ENCODE measurements around the gene ATF4.

Gene ATF4

DNA sequence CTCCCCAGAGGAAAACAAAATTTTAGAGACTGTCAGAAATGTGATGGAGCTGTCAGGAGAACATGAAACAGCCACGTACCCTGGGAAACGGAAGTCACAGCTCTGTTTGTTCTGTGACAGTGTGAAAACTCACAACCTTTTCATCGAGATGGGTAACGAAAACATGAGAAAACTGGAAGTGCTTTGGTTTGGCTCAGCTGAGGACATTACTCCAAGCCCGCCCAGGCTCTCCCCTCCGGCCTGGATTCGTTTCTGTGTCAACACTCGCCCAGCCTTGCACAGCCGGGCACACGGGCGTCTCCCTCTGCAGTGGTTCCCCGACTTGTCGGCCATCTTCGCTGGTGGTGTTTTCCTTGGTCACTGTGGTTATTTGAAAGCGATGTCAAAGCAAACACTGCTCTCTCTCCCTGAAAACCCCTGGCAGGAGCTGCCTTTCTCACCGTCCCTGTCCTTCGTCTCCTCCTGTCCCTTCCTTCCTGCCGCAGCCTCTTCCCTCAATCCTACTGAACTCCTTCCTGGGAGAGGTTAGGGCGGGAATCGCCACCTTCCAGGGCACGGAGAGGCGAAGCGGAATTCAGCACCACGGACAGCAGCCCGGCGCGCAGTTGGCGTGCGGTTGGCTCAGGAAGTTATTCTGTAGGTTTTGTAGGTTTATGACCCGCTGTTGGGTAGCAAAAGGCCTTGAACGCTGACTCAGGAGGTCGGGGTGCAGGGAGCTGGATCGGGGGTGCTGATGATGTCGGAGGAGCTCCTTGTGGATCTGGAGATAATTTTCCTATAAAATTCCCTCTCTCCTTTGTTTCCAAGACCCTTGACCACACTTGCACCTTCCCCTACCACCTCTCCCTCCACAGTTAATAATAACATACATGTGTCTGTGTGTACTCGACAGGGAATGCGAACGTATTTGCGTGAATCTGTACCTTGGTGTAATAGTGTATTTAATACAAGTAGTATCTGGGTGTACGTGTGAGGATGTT is 25.3 kb downstream of the ATF4 start:
- H3K27ac ChIP-seq (ENCODE audit: low read depth, low read length) = no peak overlapping the region

DNA sequence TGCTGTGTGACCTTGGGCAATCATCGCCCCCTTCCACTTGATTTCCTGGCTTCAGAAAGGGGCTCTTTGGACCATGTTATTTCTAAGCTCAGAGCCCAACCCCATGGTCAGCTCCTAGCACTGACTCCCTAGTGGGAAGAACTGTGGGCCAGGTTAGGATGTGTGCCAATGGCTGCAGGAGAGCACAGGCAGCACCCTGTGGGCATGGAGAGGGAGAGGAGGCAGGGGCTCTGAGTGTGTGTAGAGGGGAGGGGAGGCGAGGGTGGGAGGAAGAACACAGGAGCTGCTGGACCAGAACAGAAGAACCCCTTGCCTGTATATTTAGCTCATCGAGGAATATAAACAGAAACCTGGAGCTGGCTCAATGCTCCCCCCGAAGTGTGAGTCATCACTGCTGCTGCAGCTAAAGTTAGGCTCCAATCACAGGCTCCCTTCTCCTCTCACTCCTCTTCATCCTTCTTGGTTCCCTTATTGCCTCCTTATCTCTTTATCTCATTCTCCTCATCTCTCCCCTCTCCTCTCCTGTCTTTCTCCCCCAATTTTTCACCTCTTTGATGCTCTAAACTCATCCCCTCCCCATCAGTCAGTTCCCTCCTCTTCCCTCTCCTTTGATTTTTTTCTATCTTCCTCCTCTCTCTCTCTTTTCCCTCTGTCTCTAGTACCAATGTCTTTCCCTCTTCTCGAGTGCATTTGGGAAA is 26.7 kb downstream of the ATF4 start:
- Histone ChIP-seq H3K27me3 (ENCODE audit: control insufficient read depth, insufficient read depth, low read length) (peaks cover 28% of the 10 kb centered on the region), H3K4me3 (ENCODE audit: low read depth, low read length) (no peak overlapping the region), H3K27ac (ENCODE audit: low read depth, low read length) (no peak overlapping the region), H3K9ac (ENCODE audit: low read depth, low read length) (no peak overlapping the region), H3K36me3 (ENCODE audit: control insufficient read depth, insufficient read depth, low read length) (no peaks in the 10 kb centered on the region), H3K9me3 (ENCODE audit: control insufficient read depth, insufficient read depth, low read length) (no peaks in the 10 kb centered on the region), H3K4me1 (ENCODE audit: control insufficient read depth, insufficient read depth, low read length) (0 out of 2 replicates have a peak, but pooled peaks cover 2% of the 10 kb centered on the region)

More for the DNA sequence above, 25.3 kb downstream of the ATF4 start:
- Histone ChIP-seq H3K27me3 (ENCODE audit: control insufficient read depth, insufficient read depth, low read length) (peaks cover 28% of the 10 kb centered on the region), H3K9ac (ENCODE audit: low read depth, low read length) (no peak overlapping the region), H3K4me1 (ENCODE audit: control insufficient read depth, insufficient read depth, low read length) (0 out of 2 replicates have a peak, but pooled peaks cover 2% of the 10 kb centered on the region), H3K4me3 (ENCODE audit: low read depth, low read length) (no peak overlapping the region), H3K9me3 (ENCODE audit: control insufficient read depth, insufficient read depth, low read length) (no peaks in the 10 kb centered on the region), H3K36me3 (ENCODE audit: control insufficient read depth, insufficient read depth, low read length) (no peaks in the 10 kb centered on the region)

DNA sequence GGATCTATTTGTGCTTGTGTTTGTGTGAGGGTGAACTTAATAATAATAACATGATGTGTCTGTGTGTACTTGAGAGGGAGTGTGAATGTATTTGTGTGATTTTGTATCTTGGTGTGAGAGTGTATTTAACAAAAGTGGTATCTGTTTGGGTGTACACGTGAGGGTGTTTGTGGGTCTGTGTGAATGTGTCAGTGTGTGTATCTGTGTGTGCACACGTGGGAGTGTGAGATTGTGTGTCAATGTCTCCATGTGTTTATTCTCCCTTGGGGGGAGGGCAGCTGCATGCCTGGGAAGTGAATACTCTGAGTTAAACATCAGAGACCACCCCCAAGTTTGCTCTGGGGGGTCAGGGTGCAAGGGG is 27.2 kb downstream of the ATF4 start:
- Histone ChIP-seq H3K9me3 (ENCODE audit: control insufficient read depth, insufficient read depth, low read length) (no peaks in the 10 kb centered on the region), H3K36me3 (ENCODE audit: control insufficient read depth, insufficient read depth, low read length) (no peaks in the 10 kb centered on the region), H3K4me1 (ENCODE audit: control insufficient read depth, insufficient read depth, low read length) (0 out of 2 replicates have a peak, but pooled peaks cover 2% of the 10 kb centered on the region), H3K27ac (ENCODE audit: low read depth, low read length) (no peak overlapping the region), H3K9ac (ENCODE audit: low read depth, low read length) (no peak overlapping the region), H3K4me3 (ENCODE audit: low read depth, low read length) (no peak overlapping the region), H3K27me3 (ENCODE audit: control insufficient read depth, insufficient read depth, low read length) (peaks cover 28% of the 10 kb centered on the region)

DNA sequence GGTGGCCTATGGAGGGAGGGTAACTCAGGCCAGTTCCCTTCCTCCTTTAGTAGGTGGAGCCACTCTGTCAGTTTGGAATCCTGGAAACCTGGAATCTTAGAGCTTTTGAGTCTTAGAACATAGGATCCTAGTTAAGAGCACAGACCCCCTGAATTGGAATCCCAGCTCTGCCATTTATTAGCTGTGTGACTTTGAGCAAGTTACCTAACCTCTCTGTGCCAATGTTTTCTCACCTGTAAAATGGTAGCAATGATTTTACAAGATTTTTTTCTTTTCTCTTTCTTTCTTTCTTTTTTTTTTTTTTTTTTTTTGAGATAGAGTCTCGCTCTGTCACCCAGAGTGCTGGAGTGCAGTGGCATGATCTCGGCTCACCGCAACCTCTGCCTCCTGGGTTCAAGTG is 33.1 kb downstream of the ATF4 start:
- peaks cover 48% of the 10 kb centered on the region for H3K27me3 ChIP-seq (ENCODE audit: control insufficient read depth, insufficient read depth, low read length)
- H3K4me3 ChIP-seq (ENCODE audit: low read depth, low read length) = no peak overlapping the region
- no peaks in the 10 kb centered on the region for H3K36me3 ChIP-seq (ENCODE audit: control insufficient read depth, insufficient read depth, low read length)

DNA sequence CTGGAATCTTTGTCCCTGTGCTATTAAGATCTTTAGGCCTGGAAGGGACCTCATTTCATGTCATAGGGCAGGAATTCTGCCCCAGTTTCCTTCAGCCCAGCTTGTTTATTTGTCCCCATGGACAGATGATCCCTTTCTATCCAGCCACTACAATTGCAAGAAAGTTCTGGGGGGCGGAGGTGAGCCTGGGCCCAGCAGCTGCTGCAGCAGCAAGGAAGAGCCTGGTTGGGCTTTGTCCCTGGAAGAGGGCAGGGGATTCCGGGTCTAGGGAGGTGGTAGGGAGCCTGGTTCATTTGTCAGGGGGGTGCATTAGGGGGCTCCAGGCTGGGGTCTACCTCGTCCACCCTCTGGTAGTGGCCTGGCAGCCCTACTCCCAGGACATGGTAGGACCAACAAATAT is 33.8 kb downstream of the ATF4 start:
- Histone ChIP-seq H3K27ac (ENCODE audit: low read depth, low read length) (no peak overlapping the region), H3K9ac (ENCODE audit: low read depth, low read length) (no peak overlapping the region), H3K4me1 (ENCODE audit: control insufficient read depth, insufficient read depth, low read length) (no peaks in the 10 kb centered on the region), H3K9me3 (ENCODE audit: control insufficient read depth, insufficient read depth, low read length) (no peaks in the 10 kb centered on the region), H3K36me3 (ENCODE audit: control insufficient read depth, insufficient read depth, low read length) (no peaks in the 10 kb centered on the region), H3K27me3 (ENCODE audit: control insufficient read depth, insufficient read depth, low read length) (peaks cover 55% of the 10 kb centered on the region), H3K4me3 (ENCODE audit: low read depth, low read length) (no peak overlapping the region)

More for the DNA sequence above, 33.1 kb downstream of the ATF4 start:
- Histone ChIP-seq H3K9ac (ENCODE audit: low read depth, low read length) (no peak overlapping the region), H3K9me3 (ENCODE audit: control insufficient read depth, insufficient read depth, low read length) (no peaks in the 10 kb centered on the region), H3K27ac (ENCODE audit: low read depth, low read length) (no peak overlapping the region), H3K4me1 (ENCODE audit: control insufficient read depth, insufficient read depth, low read length) (no peaks in the 10 kb centered on the region)

DNA sequence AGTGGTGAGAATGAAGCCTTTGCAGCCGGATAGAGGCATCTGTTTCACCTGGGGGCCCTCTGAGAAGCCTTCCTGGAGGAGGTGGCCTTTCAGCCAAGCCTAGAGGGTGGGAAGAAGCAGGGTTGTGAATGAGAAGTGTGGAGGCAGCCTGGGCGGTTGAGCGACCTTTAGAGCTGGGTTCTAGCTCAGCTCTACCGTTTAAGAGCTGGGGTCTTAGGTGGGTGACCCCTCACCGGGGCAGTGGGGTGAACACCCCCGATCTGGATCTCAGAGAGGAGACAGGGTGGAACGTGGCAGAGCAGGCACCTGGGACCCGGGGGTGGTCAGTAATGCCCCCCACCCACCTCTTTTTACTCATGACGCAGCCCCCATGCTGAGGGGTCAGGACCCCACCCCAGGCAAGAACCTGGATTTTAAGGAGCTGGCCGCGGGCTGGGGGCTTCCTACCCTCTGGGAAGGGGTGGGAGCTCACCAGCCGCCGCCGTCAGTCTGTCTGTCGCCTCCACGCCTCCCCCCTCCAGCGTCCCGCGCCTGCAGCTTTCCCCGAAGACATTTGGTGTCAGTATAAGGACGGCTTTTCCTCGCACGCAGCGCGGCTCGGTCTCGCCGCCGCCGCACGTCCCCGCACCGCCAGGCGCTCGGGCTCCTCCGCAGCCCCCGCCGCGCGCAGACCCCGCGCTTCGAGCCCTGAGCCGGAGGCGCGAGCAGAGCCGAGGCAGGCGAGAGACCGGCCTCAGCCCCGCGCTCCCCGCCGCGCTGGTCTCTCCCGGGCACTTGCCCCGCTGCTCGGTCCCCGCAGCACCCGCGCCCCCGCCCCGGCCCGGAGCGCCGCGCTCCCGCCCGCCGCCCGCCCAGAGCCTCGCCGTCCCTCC is 36.8 kb downstream of the ATF4 start:
- Histone ChIP-seq H3K4me3 (ENCODE audit: low read depth, low read length) (peak overlapping the region; percentile 40; the same call in 1 of the 2 replicates), H3K9me3 (ENCODE audit: control insufficient read depth, insufficient read depth, low read length) (no peaks in the 10 kb centered on the region), H3K36me3 (ENCODE audit: control insufficient read depth, insufficient read depth, low read length) (no peaks in the 10 kb centered on the region), H3K4me1 (ENCODE audit: control insufficient read depth, insufficient read depth, low read length) (peaks cover 6% of the 10 kb centered on the region; the same call in 1 of the 2 replicates), H3K27me3 (ENCODE audit: control insufficient read depth, insufficient read depth, low read length) (peaks cover 70% of the 10 kb centered on the region), H3K27ac (ENCODE audit: low read depth, low read length) (no peak overlapping the region), H3K9ac (ENCODE audit: low read depth, low read length) (no peak overlapping the region)

DNA sequence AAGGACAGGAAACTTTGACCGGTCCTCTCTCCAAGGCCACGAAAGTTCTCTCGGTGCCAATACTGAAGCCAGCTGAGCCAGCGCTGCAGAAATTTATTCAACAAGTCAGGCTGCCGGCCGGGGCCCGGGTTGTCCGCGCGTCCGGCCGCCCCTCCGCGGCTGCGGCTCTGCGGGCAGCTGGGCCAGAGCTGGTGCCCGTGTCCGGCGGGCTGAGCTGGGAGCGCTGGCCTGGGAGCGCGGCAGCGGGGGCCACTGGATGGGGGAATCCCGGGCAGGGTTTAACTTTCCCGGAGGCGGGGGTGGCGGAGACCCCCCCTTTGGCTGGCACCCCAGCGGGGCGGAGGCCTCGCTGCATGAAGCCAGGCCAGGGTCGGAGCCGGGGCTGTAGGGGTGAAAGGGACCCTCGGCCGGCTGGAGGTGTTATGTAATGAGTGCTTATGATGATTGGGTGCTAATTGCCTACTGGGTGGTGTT is 37.9 kb downstream of the ATF4 start:
- Histone ChIP-seq H3K9me3 (ENCODE audit: control insufficient read depth, insufficient read depth, low read length) (no peaks in the 10 kb centered on the region), H3K27me3 (ENCODE audit: control insufficient read depth, insufficient read depth, low read length) (peaks cover 70% of the 10 kb centered on the region), H3K4me3 (ENCODE audit: low read depth, low read length) (peak overlapping the region; percentile 48; the same call in 1 of the 2 replicates), H3K27ac (ENCODE audit: low read depth, low read length) (no peak overlapping the region), H3K36me3 (ENCODE audit: control insufficient read depth, insufficient read depth, low read length) (no peaks in the 10 kb centered on the region), H3K4me1 (ENCODE audit: control insufficient read depth, insufficient read depth, low read length) (peaks cover 6% of the 10 kb centered on the region; the same call in 1 of the 2 replicates), H3K9ac (ENCODE audit: low read depth, low read length) (no peak overlapping the region)

DNA sequence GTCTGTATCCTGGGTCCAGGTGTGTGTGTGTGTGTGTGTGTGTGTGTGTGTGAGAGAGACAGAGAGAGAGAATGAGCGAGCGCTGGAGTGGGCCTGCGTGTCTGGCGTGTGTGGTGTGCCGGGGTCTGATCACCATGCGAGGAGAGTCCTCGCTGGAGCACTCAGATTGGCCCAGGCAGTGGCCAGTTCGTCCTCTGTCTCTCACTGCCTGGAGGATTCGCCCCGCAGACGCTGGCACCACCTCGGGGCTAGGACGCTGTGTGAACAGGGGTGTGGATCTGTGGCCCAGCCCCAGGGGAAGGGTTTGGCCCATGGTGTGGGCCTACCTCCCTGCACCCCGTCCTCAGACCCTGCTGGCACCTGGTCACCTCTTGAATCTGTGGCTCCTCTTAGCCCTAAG is 38.6 kb downstream of the ATF4 start:
- H3K4me3 ChIP-seq (ENCODE audit: low read depth, low read length) = no peak overlapping the region
- H3K36me3 ChIP-seq (ENCODE audit: control insufficient read depth, insufficient read depth, low read length) = no peaks in the 10 kb centered on the region
- H3K27ac ChIP-seq (ENCODE audit: low read depth, low read length) = no peak overlapping the region
- no peaks in the 10 kb centered on the region for H3K9me3 ChIP-seq (ENCODE audit: control insufficient read depth, insufficient read depth, low read length)
- peaks cover 6% of the 10 kb centered on the region; the same call in 1 of the 2 replicates for H3K4me1 ChIP-seq (ENCODE audit: control insufficient read depth, insufficient read depth, low read length)
- H3K27me3 ChIP-seq (ENCODE audit: control insufficient read depth, insufficient read depth, low read length) = peaks cover 69% of the 10 kb centered on the region
- H3K9ac ChIP-seq (ENCODE audit: low read depth, low read length) = no peak overlapping the region

DNA sequence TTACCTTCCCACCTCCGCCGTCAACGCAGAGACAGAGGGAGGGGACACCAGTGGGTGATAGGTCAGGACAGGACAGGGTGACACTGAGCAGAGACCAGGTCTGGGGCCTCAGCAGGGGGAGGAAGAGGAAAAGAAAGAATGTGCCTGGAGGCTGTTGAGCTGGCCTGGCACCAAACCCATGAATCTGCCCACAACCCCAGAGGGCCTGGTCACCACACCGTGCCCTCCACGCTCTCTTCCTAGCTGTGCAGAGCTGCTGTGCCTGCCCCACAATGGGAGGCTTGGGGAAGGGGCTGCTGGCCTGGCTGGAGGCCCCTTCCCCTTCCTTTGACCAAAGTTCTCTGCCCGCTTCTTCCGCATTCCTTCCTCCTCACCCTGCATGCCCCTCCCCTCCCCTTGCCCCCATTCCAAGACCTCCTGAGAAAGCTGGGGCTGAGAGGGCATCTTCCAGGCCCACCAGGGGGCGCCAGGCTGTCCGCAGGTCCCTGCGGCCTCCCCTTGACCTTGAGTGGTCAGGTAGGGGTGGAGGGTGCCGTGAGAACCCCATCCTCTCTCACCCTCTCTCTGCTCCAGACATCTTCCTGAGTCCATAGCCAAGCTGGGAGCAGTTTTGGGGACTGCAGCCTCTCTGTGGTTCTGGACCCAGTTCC is 39.2 kb downstream of the ATF4 start:
- H3K27ac ChIP-seq (ENCODE audit: low read depth, low read length) = no peak overlapping the region
- H3K27me3 ChIP-seq (ENCODE audit: control insufficient read depth, insufficient read depth, low read length) = peaks cover 63% of the 10 kb centered on the region
- peaks cover 6% of the 10 kb centered on the region; the same call in 1 of the 2 replicates for H3K4me1 ChIP-seq (ENCODE audit: control insufficient read depth, insufficient read depth, low read length)
- H3K9ac ChIP-seq (ENCODE audit: low read depth, low read length) = no peak overlapping the region
- H3K9me3 ChIP-seq (ENCODE audit: control insufficient read depth, insufficient read depth, low read length) = no peaks in the 10 kb centered on the region
- no peak overlapping the region for H3K4me3 ChIP-seq (ENCODE audit: low read depth, low read length)
- H3K36me3 ChIP-seq (ENCODE audit: control insufficient read depth, insufficient read depth, low read length) = no peaks in the 10 kb centered on the region

DNA sequence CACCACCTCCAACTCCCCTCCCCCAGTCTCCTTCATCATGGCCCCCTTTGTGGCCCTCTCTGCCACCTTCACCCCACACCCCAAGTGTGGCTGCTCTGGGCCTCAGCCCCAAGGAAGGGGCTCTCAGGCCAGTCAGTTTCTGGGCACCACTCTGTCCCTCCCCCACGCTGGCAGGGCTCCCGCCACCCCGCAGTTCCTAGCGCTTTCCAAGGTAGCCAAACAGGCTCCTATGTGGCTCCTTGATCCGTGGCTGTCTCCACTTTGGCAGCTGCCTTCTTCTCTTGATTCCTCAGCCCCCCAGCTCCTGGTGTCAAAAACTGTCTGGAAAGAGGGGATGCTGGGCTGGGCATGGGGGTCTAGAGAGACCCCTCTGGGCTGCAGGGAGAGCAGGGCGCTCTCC is 39.8 kb downstream of the ATF4 start:
- no peaks in the 10 kb centered on the region for H3K9me3 ChIP-seq (ENCODE audit: control insufficient read depth, insufficient read depth, low read length)
- no peaks in the 10 kb centered on the region for H3K36me3 ChIP-seq (ENCODE audit: control insufficient read depth, insufficient read depth, low read length)
- H3K27ac ChIP-seq (ENCODE audit: low read depth, low read length) = no peak overlapping the region
- H3K4me3 ChIP-seq (ENCODE audit: low read depth, low read length) = no peak overlapping the region
- peaks cover 6% of the 10 kb centered on the region; the same call in 1 of the 2 replicates for H3K4me1 ChIP-seq (ENCODE audit: control insufficient read depth, insufficient read depth, low read length)
- no peak overlapping the region for H3K9ac ChIP-seq (ENCODE audit: low read depth, low read length)
- peaks cover 59% of the 10 kb centered on the region for H3K27me3 ChIP-seq (ENCODE audit: control insufficient read depth, insufficient read depth, low read length)

Measured in HUES48 (cell line).